Esophagus squamous epithelium (tissue), 4 donors: ENCODE measurements around the gene PKP3.

Source experiments
- POLR2A ChIP-seq, 4 donors: fragments of 450-650 bp; IDR thresholded peaks; one replicate each; pipeline ENCODE4 v1.6.1; 2017; ENCODE audit warnings: antibody characterized with exemption in 4 of 4, mild to moderate bottlenecking in 4 of 4, moderate library complexity in 3 of 4
- TF ChIP-seq, protein P1 (sequence below), 6 experiments: fragments of 450-650 bp in 4 of 6; fragments of 200-600 bp in 2 of 6; sonication (generic) in 2 of 6; IDR thresholded peaks; one replicate each; pipeline ENCODE4 v1.5.1; 2016 to 2019; ENCODE audit warnings: antibody characterized with exemption in 6 of 6, mild to moderate bottlenecking in 4 of 6, moderate library complexity in 4 of 6

DNA sequence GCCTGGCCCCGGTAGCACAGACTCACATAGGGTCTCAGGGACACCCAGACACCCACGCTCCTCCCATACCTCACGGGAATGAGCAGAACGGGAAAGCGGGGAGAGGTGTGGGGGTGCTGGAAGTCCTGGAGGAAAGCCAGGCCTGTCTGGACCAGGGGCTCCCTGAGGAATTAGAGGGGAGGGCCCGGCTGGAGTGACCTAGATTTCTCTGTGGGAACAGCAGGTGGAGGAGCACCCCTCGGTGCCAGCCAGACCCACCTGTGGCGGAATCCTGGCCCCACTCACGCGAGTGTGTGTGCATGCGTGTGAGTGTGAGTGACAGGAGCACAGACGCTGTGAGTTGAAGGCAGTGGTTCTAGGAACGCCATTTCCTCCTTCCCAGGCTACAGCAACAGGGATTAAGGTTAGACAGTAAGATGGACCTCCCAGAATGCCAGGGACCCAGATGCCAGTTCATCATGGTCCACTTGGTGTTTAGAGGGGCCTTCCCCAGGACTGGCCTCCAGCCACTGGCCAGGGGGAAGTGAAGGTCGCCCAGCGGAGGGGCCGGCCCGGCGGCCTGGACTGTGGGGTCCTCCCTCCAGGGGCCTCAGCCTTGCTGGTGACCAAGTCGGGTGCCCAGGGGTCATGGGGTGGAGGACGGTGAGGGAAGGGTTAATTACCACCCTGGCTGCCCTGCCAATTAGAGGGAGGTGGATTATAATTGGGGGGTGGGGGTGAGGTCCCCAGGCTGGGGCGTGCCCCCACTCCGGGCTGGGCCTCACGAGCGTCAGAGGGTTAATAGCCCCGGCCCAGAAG, 1.0 kb downstream of the PKP3 start:
- TF ChIP-seq POLR2A (IDR thresholded peaks at IDR 0.05) = no peak
- TF ChIP-seq, protein P1, sequence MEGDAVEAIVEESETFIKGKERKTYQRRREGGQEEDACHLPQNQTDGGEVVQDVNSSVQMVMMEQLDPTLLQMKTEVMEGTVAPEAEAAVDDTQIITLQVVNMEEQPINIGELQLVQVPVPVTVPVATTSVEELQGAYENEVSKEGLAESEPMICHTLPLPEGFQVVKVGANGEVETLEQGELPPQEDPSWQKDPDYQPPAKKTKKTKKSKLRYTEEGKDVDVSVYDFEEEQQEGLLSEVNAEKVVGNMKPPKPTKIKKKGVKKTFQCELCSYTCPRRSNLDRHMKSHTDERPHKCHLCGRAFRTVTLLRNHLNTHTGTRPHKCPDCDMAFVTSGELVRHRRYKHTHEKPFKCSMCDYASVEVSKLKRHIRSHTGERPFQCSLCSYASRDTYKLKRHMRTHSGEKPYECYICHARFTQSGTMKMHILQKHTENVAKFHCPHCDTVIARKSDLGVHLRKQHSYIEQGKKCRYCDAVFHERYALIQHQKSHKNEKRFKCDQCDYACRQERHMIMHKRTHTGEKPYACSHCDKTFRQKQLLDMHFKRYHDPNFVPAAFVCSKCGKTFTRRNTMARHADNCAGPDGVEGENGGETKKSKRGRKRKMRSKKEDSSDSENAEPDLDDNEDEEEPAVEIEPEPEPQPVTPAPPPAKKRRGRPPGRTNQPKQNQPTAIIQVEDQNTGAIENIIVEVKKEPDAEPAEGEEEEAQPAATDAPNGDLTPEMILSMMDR (IDR thresholded peaks at IDR 0.05) = no peak
